ENCODE measurements around the gene CSF1. TPM values are rescaled to one million over a fixed set of nuclear protein-coding genes. Genes with fewer than 3 reads are reported as not detected.
"Not testable (repeated sequence)": the region's sequence is repeated elsewhere in the genome, so short reads cannot be mapped to it uniquely, and the experiment has no call there.

The CSF1 gene
- polyA plus RNA-seq, 4 donors: 8.0 to 8.4 (median 8.2) TPM

GRCh38 chr1:109932679-109933078 lies 22.0 kb downstream of the CSF1 start:
- DNase-seq (ENCODE audit: low read depth in 4 of 4, low spot score in 3 of 4): no peak

- no peak for DNase-seq (ENCODE audit: low read depth in 4 of 4, low spot score in 3 of 4)
Measured at GRCh38 chr1:109933856-109934711, 23.4 kb downstream of the CSF1 start.

- no peak for DNase-seq (ENCODE audit: low read depth in 4 of 4, low spot score in 3 of 4)
Measured at GRCh38 chr1:109935451-109935900, 24.8 kb downstream of the CSF1 start.

- DNase-seq (ENCODE audit: low read depth in 4 of 4, low spot score in 3 of 4): no peak
Measured at GRCh38 chr1:109937738-109938137, 27.1 kb downstream of the CSF1 start.

GRCh38 chr1:109938556-109938955 lies 27.9 kb downstream of the CSF1 start:
- DNase-seq (ENCODE audit: low read depth in 4 of 4, low spot score in 3 of 4): no peak

- no peak for DNase-seq (ENCODE audit: low read depth in 4 of 4, low spot score in 3 of 4)
Measured at GRCh38 chr1:109942434-109942833, 31.8 kb downstream of the CSF1 start.

GRCh38 chr1:109944541-109944940 lies 33.9 kb downstream of the CSF1 start:
- DNase-seq (ENCODE audit: low read depth in 4 of 4, low spot score in 3 of 4): no peak

GRCh38 chr1:109946511-109946910 lies 35.9 kb downstream of the CSF1 start:
- DNase-seq (ENCODE audit: low read depth in 4 of 4, low spot score in 3 of 4): no peak

- no peak for DNase-seq (ENCODE audit: low read depth in 4 of 4, low spot score in 3 of 4)
Measured at GRCh38 chr1:109947582-109948284, 37.1 kb downstream of the CSF1 start.

GRCh38 chr1:109948285-109948630 lies 37.6 kb downstream of the CSF1 start:
- DNase-seq (ENCODE audit: low read depth in 4 of 4, low spot score in 3 of 4): no peak

GRCh38 chr1:109950038-109950437 lies 39.4 kb downstream of the CSF1 start:
- DNase-seq (ENCODE audit: low read depth in 4 of 4, low spot score in 3 of 4): no peak

- DNase-seq (ENCODE audit: low read depth in 4 of 4, low spot score in 3 of 4): no peak
Measured at GRCh38 chr1:109950509-109950908, 39.9 kb downstream of the CSF1 start.

- DNase-seq (ENCODE audit: low read depth in 4 of 4, low spot score in 3 of 4): not testable (repeated sequence)
Measured at GRCh38 chr1:109951501-109951900, 40.9 kb downstream of the CSF1 start.

GRCh38 chr1:109954041-109954512 lies 43.4 kb downstream of the CSF1 start:
- no peak for DNase-seq (ENCODE audit: low read depth in 4 of 4, low spot score in 3 of 4)

GRCh38 chr1:109959632-109959973 lies 49.0 kb downstream of the CSF1 start:
- DNase-seq (ENCODE audit: low read depth in 4 of 4, low spot score in 3 of 4): no peak

GRCh38 chr1:109959974-109960744 lies 49.5 kb downstream of the CSF1 start:
- DNase-seq (ENCODE audit: low read depth in 4 of 4, low spot score in 3 of 4): peak in 2 of 4 donors; percentile 41 to 42

GRCh38 chr1:109960745-109961094 lies 50.1 kb downstream of the CSF1 start:
- no peak for DNase-seq (ENCODE audit: low read depth in 4 of 4, low spot score in 3 of 4)

GRCh38 chr1:109963864-109964263 lies 53.2 kb downstream of the CSF1 start:
- no peak for DNase-seq (ENCODE audit: low read depth in 4 of 4, low spot score in 3 of 4)

GRCh38 chr1:109969146-109969829 lies 58.6 kb downstream of the CSF1 start:
- DNase-seq (ENCODE audit: low read depth in 4 of 4, low spot score in 3 of 4): no peak

GRCh38 chr1:109969907-109970306 lies 59.3 kb downstream of the CSF1 start:
- DNase-seq (ENCODE audit: low read depth in 4 of 4, low spot score in 3 of 4): no peak

GRCh38 chr1:109971559-109971958 lies 60.9 kb downstream of the CSF1 start:
- no peak for DNase-seq (ENCODE audit: low read depth in 4 of 4, low spot score in 3 of 4)
